ENCODE data around the gene GLOD5. TPM values are rescaled to one million over a fixed set of nuclear protein-coding genes. Genes with fewer than 3 reads are reported as not detected.

GLOD5 gene
- total RNA-seq, 1 donor from 2014 or later, result not detected

- H3K36me3 Mint-ChIP-seq (ENCODE audit: low read depth, unreplicated experiment), result peaks cover 3% of the 10 kb centered on the region
- Histone ChIP-seq H2AFZ (ENCODE audit: low read depth, low read length) (no peak overlapping the region), H3K4me1 (ENCODE audit: insufficient read depth, low read length) (no peaks in the 10 kb centered on the region), H3K9me3 (ENCODE audit: insufficient read depth, low read depth, low read length) (no peaks in the 10 kb centered on the region), H3K36me3 (ENCODE audit: insufficient read depth, low read length) (no peaks in the 10 kb centered on the region), H3K27ac (ENCODE audit: low read depth, low read length) (no peak overlapping the region), H3K4me3 (ENCODE audit: insufficient read depth, low read depth, low read length) (no peak overlapping the region), H3K4me2 (ENCODE audit: low read length) (no peak overlapping the region), H3K27me3 (ENCODE audit: insufficient read depth, low read length) (no peaks in the 10 kb centered on the region), H3K9ac (ENCODE audit: low read length) (no peak overlapping the region), H3K79me2 (ENCODE audit: insufficient read depth, low read length) (no peaks in the 10 kb centered on the region), H4K20me1 (ENCODE audit: insufficient read depth, low read length) (no peaks in the 10 kb centered on the region)
- no peaks in the 10 kb centered on the region for H3K4me1 Mint-ChIP-seq (ENCODE audit: low read depth, unreplicated experiment)
- no peaks in the 10 kb centered on the region for H3K27me3 Mint-ChIP-seq (ENCODE audit: low read depth, unreplicated experiment)
- H3K9me3 Mint-ChIP-seq (ENCODE audit: unreplicated experiment), result peaks cover 5% of the 10 kb centered on the region
- H3K27ac Mint-ChIP-seq (ENCODE audit: unreplicated experiment), result no peak overlapping the region
- DNase-seq (ENCODE audit: low read depth) (no peak), FAIRE-seq (peak; percentile 59)
- no peak overlapping the region for H3K4me3 Mint-ChIP-seq (ENCODE audit: unreplicated experiment)
- no peak for TF ChIP-seq EZH2 (IDR thresholded peaks at IDR 0.05; ENCODE audit: insufficient read depth, low read length)
- no peak for TF ChIP-seq CTCF (IDR thresholded peaks at IDR 0.05; ENCODE audit: insufficient read depth, low read depth, low read length)
Measured at GRCh38 chrX:48726596-48726995, 35.0 kb upstream of the GLOD5 start.

- DNase-seq (ENCODE audit: low read depth) (no peak), FAIRE-seq (peak; percentile 92)
- no peaks in the 10 kb centered on the region for H3K4me1 ChIP-seq (ENCODE audit: insufficient read depth, low read length)
- H3K36me3 Mint-ChIP-seq (ENCODE audit: low read depth, unreplicated experiment), result peaks cover 3% of the 10 kb centered on the region
- H3K4me1 Mint-ChIP-seq (ENCODE audit: low read depth, unreplicated experiment), result no peaks in the 10 kb centered on the region
- no peak overlapping the region for H3K4me3 Mint-ChIP-seq (ENCODE audit: unreplicated experiment)
- TF ChIP-seq EZH2 (IDR thresholded peaks at IDR 0.05; ENCODE audit: insufficient read depth, low read length) (no peak), CTCF (IDR thresholded peaks at IDR 0.05; ENCODE audit: insufficient read depth, low read depth, low read length) (no peak)
- no peak overlapping the region for H3K9ac ChIP-seq (ENCODE audit: low read length)
- no peak overlapping the region for H3K4me3 ChIP-seq (ENCODE audit: insufficient read depth, low read depth, low read length)
- H3K9me3 ChIP-seq (ENCODE audit: insufficient read depth, low read depth, low read length), result no peaks in the 10 kb centered on the region
- H3K36me3 ChIP-seq (ENCODE audit: insufficient read depth, low read length), result no peaks in the 10 kb centered on the region
- no peaks in the 10 kb centered on the region for H3K27me3 ChIP-seq (ENCODE audit: insufficient read depth, low read length)
- no peaks in the 10 kb centered on the region for H3K27me3 Mint-ChIP-seq (ENCODE audit: low read depth, unreplicated experiment)
- no peak overlapping the region for H3K27ac Mint-ChIP-seq (ENCODE audit: unreplicated experiment)
- H2AFZ ChIP-seq (ENCODE audit: low read depth, low read length), result no peak overlapping the region
- H3K79me2 ChIP-seq (ENCODE audit: insufficient read depth, low read length), result no peaks in the 10 kb centered on the region
- no peak overlapping the region for H3K27ac ChIP-seq (ENCODE audit: low read depth, low read length)
- H3K4me2 ChIP-seq (ENCODE audit: low read length), result no peak overlapping the region
- no peaks in the 10 kb centered on the region for H4K20me1 ChIP-seq (ENCODE audit: insufficient read depth, low read length)
- peaks cover 5% of the 10 kb centered on the region for H3K9me3 Mint-ChIP-seq (ENCODE audit: unreplicated experiment)
Measured at GRCh38 chrX:48728653-48729052, 32.9 kb upstream of the GLOD5 start.

- H4K20me1 ChIP-seq (ENCODE audit: insufficient read depth, low read length), result no peaks in the 10 kb centered on the region
- H3K27ac ChIP-seq (ENCODE audit: low read depth, low read length), result no peak overlapping the region
- H3K9ac ChIP-seq (ENCODE audit: low read length), result peak overlapping the region; percentile 89
- TF ChIP-seq CTCF (IDR thresholded peaks at IDR 0.05; ENCODE audit: insufficient read depth, low read depth, low read length), result no peak
- TF ChIP-seq EZH2 (IDR thresholded peaks at IDR 0.05; ENCODE audit: insufficient read depth, low read length), result no peak
- H3K27ac Mint-ChIP-seq (ENCODE audit: unreplicated experiment), result peak overlapping the region; percentile 29
- H3K4me3 ChIP-seq (ENCODE audit: insufficient read depth, low read depth, low read length), result no peak overlapping the region
- H3K4me1 ChIP-seq (ENCODE audit: insufficient read depth, low read length), result peaks cover 3% of the 10 kb centered on the region
- peaks cover 3% of the 10 kb centered on the region for H3K4me1 Mint-ChIP-seq (ENCODE audit: low read depth, unreplicated experiment)
- FAIRE-seq, result no peak
- no peaks in the 10 kb centered on the region for H3K79me2 ChIP-seq (ENCODE audit: insufficient read depth, low read length)
- no peaks in the 10 kb centered on the region for H3K9me3 ChIP-seq (ENCODE audit: insufficient read depth, low read depth, low read length)
- peak overlapping the region; percentile 85 for H3K4me2 ChIP-seq (ENCODE audit: low read length)
- H3K4me3 Mint-ChIP-seq (ENCODE audit: unreplicated experiment), result peak overlapping the region; percentile 86
- peak overlapping the region; percentile 56 for H2AFZ ChIP-seq (ENCODE audit: low read depth, low read length)
- no peaks in the 10 kb centered on the region for H3K9me3 Mint-ChIP-seq (ENCODE audit: unreplicated experiment)
- H3K27me3 ChIP-seq (ENCODE audit: insufficient read depth, low read length), result no peaks in the 10 kb centered on the region
- no peaks in the 10 kb centered on the region for H3K36me3 Mint-ChIP-seq (ENCODE audit: low read depth, unreplicated experiment)
- H3K27me3 Mint-ChIP-seq (ENCODE audit: low read depth, unreplicated experiment), result no peaks in the 10 kb centered on the region
- no peaks in the 10 kb centered on the region for H3K36me3 ChIP-seq (ENCODE audit: insufficient read depth, low read length)
- DNase-seq (ENCODE audit: low read depth), result no peak
Measured at GRCh38 chrX:48736303-48736702, 25.2 kb upstream of the GLOD5 start.
